ENCODE results near the gene DHRS11.

- TF ChIP-seq POLR2A (IDR thresholded peaks at IDR 0.05) (no peak), CTCF (IDR thresholded peaks at IDR 0.05) (no peak)
Measured at GRCh38 chr17:36600936-36601302, 9.2 kb downstream of the DHRS11 start.

Data from esophagus squamous epithelium (tissue), 4 donors.